CD4-positive, alpha-beta T cell (primary cell): ENCODE measurements around the gene TMUB1. TPM values are rescaled to one million over a fixed set of nuclear protein-coding genes. Genes with fewer than 3 reads are reported as not detected.

Experiments used
- ATAC-seq: fragments of 200-7000 bp; cut with Tn5 transposase; one replicate; pipeline ENCODE4 v1.10.0; 2022; ENCODE audit warnings: mild to moderate bottlenecking; ENCODE audit not compliant: poor library complexity
- CTCF ChIA-PET: fragments of 350-600 bp; sonication (Branson Sonifier 250); formaldehyde crosslinking; loops from one replicate; lab custom pipeline; 2021; ENCODE audit warnings: antibody characterized with exemption, inconsistent platforms; lab: Charles Lee
- POLR2A ChIA-PET: fragments of 350-600 bp; sonication (Branson Sonifier 250); formaldehyde crosslinking; loops from one replicate; lab custom pipeline; 2021; ENCODE audit warnings: antibody characterized with exemption, inconsistent platforms; lab: Charles Lee
- DNase-seq, 14 experiments: peaks; one replicate each; pipeline ENCODE4 v3.0.0-alpha.2; 2013 to 2020; ENCODE audit warnings: mixed read lengths in 2 of 14
- H3K27ac ChIP-seq, 2 donors: one replicate each; pipeline versions ENCODE4 v1.5.1 to v1.7.0; 2013; ENCODE audit warnings: low read length in 2 of 2, low read depth in 1 of 2, mild to moderate bottlenecking in 1 of 2
- H3K27me3 ChIP-seq, 2 experiments: 1 replicate in 1 of 2; 2 replicates in 1 of 2; pipeline versions ENCODE4 v1.6.1 to v1.7.0; 2013; ENCODE audit warnings: low read length in 2 of 2, control low read depth in 1 of 2, mild to moderate bottlenecking in 1 of 2, moderate library complexity in 1 of 2; ENCODE audit not compliant: insufficient read depth in 2 of 2, control insufficient read depth in 1 of 2
- H3K36me3 ChIP-seq: one replicate; pipeline ENCODE4 v1.6.1; 2013; ENCODE audit warnings: low read length, control low read depth; ENCODE audit not compliant: insufficient read depth
- H3K4me1 ChIP-seq: one replicate; pipeline ENCODE4 v1.6.1; 2013; ENCODE audit warnings: low read length, control low read depth; ENCODE audit not compliant: insufficient read depth
- H3K4me3 ChIP-seq: one replicate; pipeline ENCODE4 v1.5.1; 2013; ENCODE audit warnings: mild to moderate bottlenecking, low read length, moderate library complexity
- H3K9me3 ChIP-seq, 2 experiments: 1 replicate in 1 of 2; 2 replicates in 1 of 2; pipeline versions ENCODE4 v1.6.1 to v1.7.0; 2013; ENCODE audit warnings: low read length in 2 of 2, mild to moderate bottlenecking in 2 of 2, control low read depth in 1 of 2, moderate library complexity in 1 of 2; ENCODE audit not compliant: control insufficient read depth in 1 of 2, insufficient read depth in 1 of 2
- H3K27ac Mint-ChIP-seq: one replicate; pipeline ENCODE4 v1.8.0; 2020; ENCODE audit warnings: mixed read lengths
- H3K27me3 Mint-ChIP-seq: one replicate; pipeline ENCODE4 v1.8.0; 2021; ENCODE audit warnings: mixed read lengths
- H3K36me3 Mint-ChIP-seq: one replicate; pipeline ENCODE4 v1.8.0; 2021; ENCODE audit warnings: low read depth, mixed read lengths
- H3K4me1 Mint-ChIP-seq: one replicate; pipeline ENCODE4 v1.8.0; 2021; ENCODE audit warnings: low read depth, mixed read lengths
- H3K4me3 Mint-ChIP-seq: one replicate; pipeline ENCODE4 v1.8.0; 2020; ENCODE audit warnings: mild to moderate bottlenecking, mixed read lengths
- H3K9me3 Mint-ChIP-seq: one replicate; pipeline ENCODE4 v1.8.0; 2020; ENCODE audit warnings: mixed read lengths
- CTCF ChIP-seq: fragments of 200-600 bp; IDR thresholded peaks from one replicate; pipeline ENCODE4 v1.8.0; 2022; ENCODE audit warnings: antibody characterized with exemption, mild to moderate bottlenecking
- intact Hi-C, 2 experiments: fragments of 100-400 bp; cut with DNase I in 1 of 2; cut with micrococcal nuclease in 1 of 2; formaldehyde crosslinking; loops; one replicate each; pipeline versions ENCODE4 v1.15.1 to v1.9.0; 2023 to 2025; cut with DNase I, micrococcal nuclease
- total RNA-seq, 174 experiments: library from RNA in 2 of 174; stranded (reverse) in 2 of 174; gene quantifications; one replicate each; pipeline ENCODE4 v1.2.3 and lab custom pipeline; 2021 to 2026

TMUB1 gene
- total RNA-seq, 2 experiments from 2014 or later: 44.5 to 46.6 TPM

- Mint-ChIP-seq H3K27ac (no peak overlapping the region), H3K4me1 (peaks cover 5% of the 10 kb centered on the region), H3K9me3 (no peaks in the 10 kb centered on the region), H3K36me3 (no peaks in the 10 kb centered on the region), H3K27me3 (peaks cover 5% of the 10 kb centered on the region), H3K4me3 (no peak overlapping the region)
- TF ChIP-seq CTCF: no peak
- Histone ChIP-seq H3K4me1 (peaks cover 9% of the 10 kb centered on the region), H3K27ac (no peak overlapping the region), H3K36me3 (no peaks in the 10 kb centered on the region), H3K27me3 (no peaks in the 10 kb centered on the region), H3K4me3 (no peak overlapping the region), H3K9me3 (no peaks in the 10 kb centered on the region)
- CTCF ChIA-PET: interaction anchor here (1.4 kb wide), 1 partner anchor 16 kb away, joined by 5 read pairs; no protein-coding TSS in a partner anchor
- ATAC-seq: no peak
- POLR2A ChIA-PET: no interaction called here
- intact Hi-C loops: no loop called here
- DNase-seq: no peak
Observed at GRCh38 chr7:151107882-151108281, 24.6 kb upstream of the TMUB1 start.

DNA sequence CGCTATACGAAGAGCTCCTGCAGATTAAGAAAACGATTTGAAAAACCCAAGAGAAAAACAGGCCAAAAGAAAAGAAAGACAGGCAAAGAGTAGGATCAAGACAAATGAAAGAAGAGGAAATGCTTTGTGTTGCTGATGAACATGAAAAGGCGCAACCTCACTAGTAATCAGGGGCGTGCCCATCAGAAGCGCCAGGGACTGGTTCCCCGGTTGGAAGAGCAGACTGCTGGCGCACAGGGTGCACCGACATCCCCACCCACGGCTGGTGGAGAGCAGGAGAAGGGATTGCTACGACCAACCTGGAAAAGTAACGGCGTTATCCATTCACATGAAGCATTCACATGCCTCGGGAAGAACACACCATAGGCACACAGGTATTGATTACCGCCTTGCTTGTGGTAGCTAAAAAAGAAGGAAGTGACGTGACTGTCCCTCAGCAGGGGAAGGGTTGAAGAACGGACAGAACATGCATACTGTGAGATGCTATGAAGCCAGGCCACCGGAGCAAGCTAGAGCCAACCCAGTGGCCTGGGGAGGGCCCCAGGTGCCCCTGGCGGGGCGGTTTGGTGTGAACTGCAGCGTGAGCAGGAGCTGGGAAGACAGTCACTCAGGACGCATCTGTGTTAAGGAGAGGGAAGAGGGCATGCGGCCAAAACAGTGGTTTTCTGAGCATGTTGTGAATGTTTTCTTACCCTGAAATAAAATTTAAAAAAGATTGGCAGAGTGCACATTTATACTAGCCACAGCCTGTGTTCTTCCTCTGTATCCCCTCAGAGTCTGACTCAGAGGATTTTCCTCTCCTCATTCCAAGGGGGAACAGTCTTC lies 21.3 kb upstream of the TMUB1 start:
- ATAC-seq: no peak
- no peak for TF ChIP-seq CTCF
- Histone ChIP-seq H3K4me1 (no peaks in the 10 kb centered on the region), H3K27ac (no peak overlapping the region), H3K4me3 (no peak overlapping the region), H3K36me3 (no peaks in the 10 kb centered on the region), H3K9me3 (no peaks in the 10 kb centered on the region), H3K27me3 (no peaks in the 10 kb centered on the region)
- CTCF ChIA-PET: interaction anchor here (1.1 kb wide), 1 partner anchor 20 kb away, joined by 3 read pairs; no protein-coding TSS in a partner anchor
- H3K27me3 Mint-ChIP-seq: no peaks in the 10 kb centered on the region
- no peak overlapping the region for H3K27ac Mint-ChIP-seq
- H3K9me3 Mint-ChIP-seq: no peaks in the 10 kb centered on the region
- H3K4me1 Mint-ChIP-seq: no peaks in the 10 kb centered on the region
- intact Hi-C loops: no loop called here
- POLR2A ChIA-PET: interaction anchor here (0.6 kb wide), 1 partner anchor 48 kb away, joined by 3 read pairs; no protein-coding TSS in a partner anchor
- no peak overlapping the region for H3K4me3 Mint-ChIP-seq
- no peak for DNase-seq
- H3K36me3 Mint-ChIP-seq: no peaks in the 10 kb centered on the region

GRCh38 chr7:151103973-151104372 lies 20.7 kb upstream of the TMUB1 start:
- Histone ChIP-seq H3K27ac (no peak overlapping the region), H3K4me3 (no peak overlapping the region), H3K27me3 (no peaks in the 10 kb centered on the region), H3K9me3 (no peaks in the 10 kb centered on the region), H3K4me1 (no peaks in the 10 kb centered on the region), H3K36me3 (no peaks in the 10 kb centered on the region)
- no peak overlapping the region for H3K4me3 Mint-ChIP-seq
- DNase-seq (no peak), ATAC-seq (no peak)
- H3K27me3 Mint-ChIP-seq: no peaks in the 10 kb centered on the region
- no peaks in the 10 kb centered on the region for H3K9me3 Mint-ChIP-seq
- ChIA-PET POLR2A (no interaction called here), CTCF (no interaction called here)
- no peak for TF ChIP-seq CTCF
- H3K36me3 Mint-ChIP-seq: no peaks in the 10 kb centered on the region
- intact Hi-C loops: no loop called here
- no peak overlapping the region for H3K27ac Mint-ChIP-seq
- no peaks in the 10 kb centered on the region for H3K4me1 Mint-ChIP-seq
